GM13977 (cell line): Measurements from ENCODE around the gene CANT1.
"Not testable (repeated sequence)": the region's sequence is repeated elsewhere in the genome, so short reads cannot be mapped to it uniquely, and the experiment has no call there.

Experiments used
- DNase-seq: peaks from one replicate; pipeline ENCODE4 v3.0.0; 2012; ENCODE audit warnings: low spot score
- CTCF ChIP-seq: IDR thresholded peaks from 2 replicates; pipeline ENCODE4 v1.5.1; 2012; ENCODE audit warnings: mild to moderate bottlenecking, control low read depth; ENCODE audit not compliant: insufficient read depth; ENCODE audit errors: extremely low read depth, missing control alignments
- in situ Hi-C: fragments of 300-500 bp; cut with MboI; formaldehyde crosslinking; loops from one replicate; pipeline ENCODE4 v1.12.0; 2022; ENCODE audit warnings: low sequenced_read_pairs, low pct_unique_long_range_greater_than_20kb, mixed read lengths, inconsistent platforms; ENCODE audit not compliant: unreplicated experiment

The CANT1 gene

GRCh38 chr17:79023180-79023705, 13.7 kb upstream of the CANT1 start:
- in situ Hi-C loops: no loop called here
- TF ChIP-seq CTCF: no peak
- no peak for DNase-seq

- no peak for TF ChIP-seq CTCF
- in situ Hi-C loops: no loop called here
- no peak for DNase-seq
Observed at GRCh38 chr17:79022507-79022991, 13.0 kb upstream of the CANT1 start.

GRCh38 chr17:79021929-79022328, 12.4 kb upstream of the CANT1 start:
- DNase-seq, in situ Hi-C loops: not testable (repeated sequence)

- in situ Hi-C loops: no loop called here
- DNase-seq: no peak
- TF ChIP-seq CTCF: no peak
Observed at GRCh38 chr17:79020631-79021301, 11.2 kb upstream of the CANT1 start.

- DNase-seq: no peak
- TF ChIP-seq CTCF: peak; percentile 51
- in situ Hi-C loops: no loop called here
Observed at GRCh38 chr17:79019632-79020584, 10.3 kb upstream of the CANT1 start.

GRCh38 chr17:79019261-79019631, 9.7 kb upstream of the CANT1 start:
- no peak for DNase-seq
- in situ Hi-C loops: no loop called here
- no peak for TF ChIP-seq CTCF

GRCh38 chr17:79018370-79018695, 8.8 kb upstream of the CANT1 start:
- no peak for TF ChIP-seq CTCF
- DNase-seq: no peak
- in situ Hi-C loops: no loop called here
